RKO (cell line): ENCODE measurements around the gene POLR1E.
A peak's percentile ranks its signal among the peaks of the same experiment; 100 is the strongest.
"Not testable (repeated sequence)": the region's sequence is repeated elsewhere in the genome, so short reads cannot be mapped to it uniquely, and the experiment has no call there.

Experiments
- DNase-seq: peaks from one replicate; pipeline ENCODE4 v3.0.0-alpha.2; 2016; ENCODE audit warnings: low spot score

Gene POLR1E

GRCh38 chr9:37464426-37465248 is 21.1 kb upstream of the POLR1E start:
- DNase-seq = peak; percentile 71

- peak; percentile 99 for DNase-seq
Measured at GRCh38 chr9:37465249-37466036, 20.3 kb upstream of the POLR1E start, which contains the start of gene ZBTB5. ZBTB5 (minus strand) TSS chr9:37465450; CDS start chr9:37442551, 22,899 bp downstream.

GRCh38 chr9:37466037-37466709 is 19.6 kb upstream of the POLR1E start:
- peak; percentile 81 for DNase-seq

GRCh38 chr9:37467530-37467929 is 18.2 kb upstream of the POLR1E start:
- DNase-seq = not testable (repeated sequence)

- DNase-seq = peak; percentile 30
Measured at GRCh38 chr9:37468620-37469019, 17.1 kb upstream of the POLR1E start.

- peak; percentile 92 for DNase-seq
Measured at GRCh38 chr9:37471942-37472684, 13.6 kb upstream of the POLR1E start.

GRCh38 chr9:37473982-37474381 is 11.8 kb upstream of the POLR1E start:
- not testable (repeated sequence) for DNase-seq

- no peak for DNase-seq
Measured at GRCh38 chr9:37474438-37474837, 11.3 kb upstream of the POLR1E start.

- no peak for DNase-seq
Measured at GRCh38 chr9:37476930-37477329, 8.8 kb upstream of the POLR1E start.

GRCh38 chr9:37477443-37477842 is 8.3 kb upstream of the POLR1E start:
- not testable (repeated sequence) for DNase-seq

GRCh38 chr9:37477987-37478619 is 7.6 kb upstream of the POLR1E start:
- DNase-seq = not testable (repeated sequence)

- DNase-seq = no peak
Measured at GRCh38 chr9:37480759-37481158, 5.0 kb upstream of the POLR1E start.

- no peak for DNase-seq
Measured at GRCh38 chr9:37486256-37486615, 488 bp downstream of the POLR1E start.

GRCh38 chr9:37486616-37487548 is 1.1 kb downstream of the POLR1E start:
- peak; percentile 81 for DNase-seq

- no peak for DNase-seq
Measured at GRCh38 chr9:37491939-37492338, 6.2 kb downstream of the POLR1E start.

- DNase-seq = no peak
Measured at GRCh38 chr9:37495571-37495970, 9.8 kb downstream of the POLR1E start.

- DNase-seq = no peak
Measured at GRCh38 chr9:37496020-37496419, 10.3 kb downstream of the POLR1E start.

- no peak for DNase-seq
Measured at GRCh38 chr9:37497320-37497719, 11.6 kb downstream of the POLR1E start.

- no peak for DNase-seq
Measured at GRCh38 chr9:37498457-37498856, 12.7 kb downstream of the POLR1E start.

- DNase-seq = no peak
Measured at GRCh38 chr9:37499297-37499696, 13.5 kb downstream of the POLR1E start.
